HUES64 (cell line): Measurements from ENCODE around the gene TSKU.

ENCODE experiments used
- H3K27ac ChIP-seq: 2 replicates; pipeline ENCODE4 v1.7.0; 2013; ENCODE audit warnings: low read depth, low read length, inconsistent platforms
- H3K27me3 ChIP-seq: 2 replicates; pipeline ENCODE4 v1.6.1; 2013; ENCODE audit warnings: mild to moderate bottlenecking, low read length; ENCODE audit not compliant: insufficient read depth
- H3K36me3 ChIP-seq: 2 replicates; pipeline ENCODE4 v1.6.1; 2013; ENCODE audit warnings: mild to moderate bottlenecking, low read length; ENCODE audit not compliant: insufficient read depth
- H3K4me1 ChIP-seq: 2 replicates; pipeline ENCODE4 v1.6.1; 2013; ENCODE audit warnings: mild to moderate bottlenecking, low read length, moderate library complexity; ENCODE audit not compliant: insufficient read depth
- H3K4me3 ChIP-seq: 2 replicates; pipeline ENCODE4 v1.5.1; 2013; ENCODE audit warnings: mild to moderate bottlenecking, low read length, moderate library complexity
- H3K9ac ChIP-seq: 2 replicates; pipeline ENCODE4 v1.6.1; 2013; ENCODE audit warnings: mild to moderate bottlenecking, low read depth, low read length
- H3K9me3 ChIP-seq: 2 replicates; pipeline ENCODE4 v1.6.1; 2013; ENCODE audit warnings: low read depth, low read length; ENCODE audit not compliant: insufficient read depth
- WGBS: fragments of 150-250, 120-280 bp; methylation state at CpG from one replicate; pipeline ENCODE4 v1.1.7; 2013; ENCODE audit warnings: missing lambda C conversion rate; 5-methylcytosine and 5-hydroxymethylcytosine counted together

Gene TSKU

DNA sequence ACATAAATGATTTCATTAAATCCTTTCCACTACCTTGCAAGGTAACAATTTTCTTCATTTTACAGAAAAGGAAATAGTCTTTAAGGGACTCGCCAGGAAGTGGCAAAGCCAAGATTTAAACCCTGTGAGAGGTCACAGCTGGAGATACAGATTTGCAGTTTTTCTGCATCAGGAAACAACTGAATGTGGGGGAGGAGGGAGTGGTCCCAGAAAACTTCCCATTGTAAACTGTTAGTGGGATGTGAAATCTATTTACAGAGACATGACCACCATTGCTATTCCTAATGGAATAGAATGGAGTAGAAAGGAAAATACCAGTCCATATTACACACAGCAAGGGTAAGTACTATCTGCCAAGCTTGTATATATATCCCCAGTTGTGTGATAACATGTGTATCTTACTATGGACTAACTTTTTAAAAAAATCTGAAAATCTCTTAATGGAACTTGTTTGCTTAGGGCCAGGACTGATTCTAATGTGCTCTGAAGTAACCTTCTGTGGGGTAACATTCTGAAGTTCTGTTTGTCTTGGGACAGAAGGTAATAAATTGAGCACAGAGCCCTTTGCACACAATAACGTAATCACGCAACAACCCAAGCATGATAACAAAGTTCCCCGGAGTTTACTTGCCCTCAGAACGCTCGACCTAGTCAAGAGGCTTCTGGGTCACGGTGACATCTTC is 10.9 kb upstream of the TSKU start:
- no peaks in the 10 kb centered on the region for H3K36me3 ChIP-seq
- no peak overlapping the region for H3K9ac ChIP-seq
- peaks cover 40% of the 10 kb centered on the region for H3K4me1 ChIP-seq
- H3K27me3 ChIP-seq = no peaks in the 10 kb centered on the region
- no peak overlapping the region for H3K27ac ChIP-seq
- no peak overlapping the region for H3K4me3 ChIP-seq
- WGBS = 81% methylated on average over 7 of the region's 7 CpGs
- peaks cover 20% of the 10 kb centered on the region for H3K9me3 ChIP-seq

- no peak overlapping the region for H3K27ac ChIP-seq
- H3K9ac ChIP-seq = no peak overlapping the region
- H3K4me1 ChIP-seq = peaks cover 37% of the 10 kb centered on the region
- H3K27me3 ChIP-seq = no peaks in the 10 kb centered on the region
- H3K4me3 ChIP-seq = no peak overlapping the region
- H3K9me3 ChIP-seq = peaks cover 25% of the 10 kb centered on the region
- WGBS = 89% methylated on average over 5 of the region's 5 CpGs
- H3K36me3 ChIP-seq = no peaks in the 10 kb centered on the region
These were observed 10.4 kb upstream of the TSKU start for GRCh38 chr11:76772783-76773106.

DNA sequence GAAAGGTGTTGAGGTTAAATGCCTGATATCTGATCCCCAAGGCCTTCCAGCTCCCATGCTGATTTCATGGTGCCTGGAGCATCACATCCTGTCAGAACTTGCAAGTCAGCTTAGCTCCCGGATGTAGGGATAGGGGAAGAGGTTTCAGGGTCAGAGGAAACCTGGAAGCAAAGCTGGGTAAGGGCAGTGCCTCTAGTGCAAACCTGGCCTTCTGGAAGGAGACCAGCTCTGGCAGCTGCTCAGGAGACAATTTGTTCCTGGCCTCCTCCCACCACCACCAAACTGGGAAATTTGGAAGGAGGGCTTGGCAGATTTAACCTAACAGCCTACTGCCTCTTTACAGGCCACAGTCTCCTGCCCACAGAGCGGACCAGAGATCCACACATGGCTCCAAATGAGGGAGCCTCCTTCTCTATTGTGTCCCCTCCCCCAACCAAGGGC is 9.2 kb upstream of the TSKU start:
- 85% methylated on average over 2 of the region's 2 CpGs for WGBS
- Histone ChIP-seq H3K9me3 (peaks cover 37% of the 10 kb centered on the region), H3K4me3 (no peak overlapping the region), H3K27me3 (no peaks in the 10 kb centered on the region), H3K9ac (no peak overlapping the region), H3K27ac (no peak overlapping the region), H3K36me3 (no peaks in the 10 kb centered on the region), H3K4me1 (peaks cover 28% of the 10 kb centered on the region)

- no peaks in the 10 kb centered on the region for H3K27me3 ChIP-seq
- H3K4me1 ChIP-seq = peaks cover 20% of the 10 kb centered on the region
- no peak overlapping the region for H3K4me3 ChIP-seq
- H3K27ac ChIP-seq = no peak overlapping the region
- peaks cover 40% of the 10 kb centered on the region for H3K9me3 ChIP-seq
- WGBS = 91% methylated on average over 3 of the region's 3 CpGs
- no peak overlapping the region for H3K9ac ChIP-seq
- H3K36me3 ChIP-seq = no peaks in the 10 kb centered on the region
These were observed 6.7 kb upstream of the TSKU start for GRCh38 chr11:76776472-76776871.

- H3K27ac ChIP-seq = no peak overlapping the region
- peaks cover 40% of the 10 kb centered on the region for H3K9me3 ChIP-seq
These were observed 5.9 kb upstream of the TSKU start for GRCh38 chr11:76777305-76777704.

GRCh38 chr11:76777876-76778275 is 5.3 kb upstream of the TSKU start:
- Histone ChIP-seq H3K9me3 (peaks cover 40% of the 10 kb centered on the region), H3K27me3 (no peaks in the 10 kb centered on the region), H3K36me3 (no peaks in the 10 kb centered on the region), H3K27ac (no peak overlapping the region), H3K4me3 (no peak overlapping the region), H3K9ac (no peak overlapping the region), H3K4me1 (peaks cover 19% of the 10 kb centered on the region)
- 100% methylated on average over 1 of the region's 2 CpGs for WGBS

More at GRCh38 chr11:76777305-76777704, 5.9 kb upstream of the TSKU start:
- no peaks in the 10 kb centered on the region for H3K36me3 ChIP-seq
- no peak overlapping the region for H3K9ac ChIP-seq
- no peaks in the 10 kb centered on the region for H3K27me3 ChIP-seq
- peaks cover 20% of the 10 kb centered on the region for H3K4me1 ChIP-seq
- no peak overlapping the region for H3K4me3 ChIP-seq

DNA sequence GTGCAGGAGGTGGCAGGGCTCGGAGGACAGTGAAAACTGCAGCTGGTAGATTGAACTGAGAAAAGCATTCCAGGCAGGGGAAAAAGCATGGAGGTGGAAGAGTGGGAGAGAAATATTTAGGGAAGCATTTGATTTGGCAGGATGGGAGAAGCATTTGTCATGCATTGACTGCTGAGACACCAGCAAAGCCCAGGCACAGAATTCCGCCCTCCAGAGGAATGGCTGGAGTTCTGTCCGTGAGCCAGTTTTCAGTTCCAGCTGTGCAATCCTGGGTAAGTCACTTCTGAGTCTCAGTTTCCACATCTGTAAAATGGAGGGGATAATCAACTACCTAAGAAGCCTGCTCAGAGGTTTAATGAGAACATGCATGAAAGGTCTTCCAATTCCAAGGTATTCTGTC is 4.3 kb upstream of the TSKU start:
- WGBS = 90% methylated on average over 3 of the region's 3 CpGs
- H3K9ac ChIP-seq = no peak overlapping the region
- H3K4me3 ChIP-seq = no peak overlapping the region
- H3K27me3 ChIP-seq = no peaks in the 10 kb centered on the region
- H3K9me3 ChIP-seq = peaks cover 40% of the 10 kb centered on the region
- no peaks in the 10 kb centered on the region for H3K36me3 ChIP-seq
- H3K27ac ChIP-seq = no peak overlapping the region
- peaks cover 19% of the 10 kb centered on the region for H3K4me1 ChIP-seq

- H3K9me3 ChIP-seq = peaks cover 31% of the 10 kb centered on the region
- H3K9ac ChIP-seq = no peak overlapping the region
- no peaks in the 10 kb centered on the region for H3K36me3 ChIP-seq
- no peaks in the 10 kb centered on the region for H3K27me3 ChIP-seq
- H3K4me1 ChIP-seq = peaks cover 34% of the 10 kb centered on the region
- WGBS = 45% methylated on average over 8 of the region's 8 CpGs
- peak overlapping the region; percentile 94 for H3K4me3 ChIP-seq
- H3K27ac ChIP-seq = no peak overlapping the region
These were observed 1.9 kb upstream of the TSKU start for GRCh38 chr11:76781046-76781801.

GRCh38 chr11:76781807-76782530 is 1.2 kb upstream of the TSKU start:
- WGBS = 34% methylated on average over 4 of the region's 5 CpGs

DNA sequence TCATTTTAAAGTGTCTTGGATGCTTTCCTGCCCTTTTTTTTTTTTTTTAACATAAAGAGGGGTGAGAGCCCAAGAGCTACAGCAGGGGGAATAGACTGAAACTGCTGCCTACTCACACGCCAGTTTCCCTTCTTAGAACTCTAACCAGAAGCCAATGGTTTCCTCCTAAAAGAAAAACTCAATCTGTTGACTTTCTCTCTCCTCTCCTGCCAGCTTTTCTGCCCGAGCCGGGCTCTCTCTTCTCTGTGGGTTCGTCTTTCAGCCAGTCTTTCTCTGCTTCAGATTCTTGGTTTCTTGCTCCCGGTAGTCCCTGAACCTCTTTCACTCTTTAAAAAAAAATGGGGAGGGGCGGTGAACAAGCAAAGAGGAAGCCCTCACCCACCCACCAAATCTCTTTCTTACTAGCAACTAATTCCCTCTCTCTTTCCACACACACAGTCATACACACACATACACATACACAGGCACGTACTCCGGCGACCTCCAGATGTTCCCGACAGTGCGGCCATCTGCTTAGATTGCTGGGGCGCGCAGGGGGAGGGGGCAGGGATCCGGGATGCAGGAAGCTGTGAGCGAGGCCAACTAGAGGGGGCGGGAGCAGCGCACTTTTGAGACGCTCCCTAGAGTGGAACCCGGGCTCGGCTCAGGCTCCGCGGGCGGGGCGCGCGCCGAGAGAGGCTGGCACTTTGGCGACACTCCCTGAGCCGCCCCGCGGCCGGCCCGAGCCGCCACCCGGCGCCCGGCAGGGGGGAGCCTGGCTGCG is 444 bp upstream of the TSKU start:
- Histone ChIP-seq H3K36me3 (no peaks in the 10 kb centered on the region), H3K4me1 (peaks cover 35% of the 10 kb centered on the region), H3K27me3 (no peaks in the 10 kb centered on the region), H3K27ac (peak overlapping the region; percentile 98; the same call in 1 of the 2 replicates), H3K9me3 (peaks cover 16% of the 10 kb centered on the region), H3K9ac (peak overlapping the region; percentile 96), H3K4me3 (peak overlapping the region; percentile 94)
- under 1% methylated on average over 38 of the region's 38 CpGs for WGBS

More at GRCh38 chr11:76781807-76782530, 1.2 kb upstream of the TSKU start:
- peaks cover 35% of the 10 kb centered on the region for H3K4me1 ChIP-seq
- H3K9ac ChIP-seq = peak overlapping the region; percentile 65
- no peaks in the 10 kb centered on the region for H3K27me3 ChIP-seq
- H3K36me3 ChIP-seq = no peaks in the 10 kb centered on the region
- peaks cover 23% of the 10 kb centered on the region for H3K9me3 ChIP-seq
- no peak overlapping the region for H3K27ac ChIP-seq
- peak overlapping the region; percentile 94 for H3K4me3 ChIP-seq
